GM20431 (cell line): ENCODE results near the gene SSNA1.

Experiments used
- in situ Hi-C: fragments of 300-500 bp; cut with MseI, MboI; formaldehyde crosslinking; loops from one replicate; pipeline ENCODE4 v1.15.0; 2020; ENCODE audit warnings: low sequenced_read_pairs; ENCODE audit not compliant: unreplicated experiment

Gene SSNA1

GRCh38 chr9:137166380-137167229 is 21.9 kb upstream of the SSNA1 start:
- in situ Hi-C loops, result no loop called here

GRCh38 chr9:137167277-137167746 is 21.2 kb upstream of the SSNA1 start:
- in situ Hi-C loops, result no loop called here

- in situ Hi-C loops, result no loop called here
Measured at GRCh38 chr9:137167747-137168572, 20.5 kb upstream of the SSNA1 start.

- in situ Hi-C loops, result no loop called here
Measured at GRCh38 chr9:137168573-137168903, 19.9 kb upstream of the SSNA1 start.

- in situ Hi-C loops, result no loop called here
Measured at GRCh38 chr9:137168904-137169856, 19.3 kb upstream of the SSNA1 start.

GRCh38 chr9:137169896-137170358 is 18.5 kb upstream of the SSNA1 start, which contains the start of gene LRRC26:
TSS of gene LRRC26 (minus strand) at chr9:137170051. CDS start at chr9:137169943, 108 bp downstream.
- in situ Hi-C loops, result no loop called here

- in situ Hi-C loops, result no loop called here
Measured at GRCh38 chr9:137170486-137171148, 17.9 kb upstream of the SSNA1 start.

- in situ Hi-C loops, result no loop called here
Measured at GRCh38 chr9:137171149-137171900, 17.2 kb upstream of the SSNA1 start.

- in situ Hi-C loops, result no loop called here
Measured at GRCh38 chr9:137172901-137173795, 15.3 kb upstream of the SSNA1 start.

GRCh38 chr9:137173796-137174664 is 14.4 kb upstream of the SSNA1 start:
- in situ Hi-C loops, result no loop called here

GRCh38 chr9:137174722-137175293 is 13.7 kb upstream of the SSNA1 start:
- in situ Hi-C loops, result no loop called here

- in situ Hi-C loops, result no loop called here
Measured at GRCh38 chr9:137175345-137175961, 13.0 kb upstream of the SSNA1 start.

GRCh38 chr9:137176302-137177182 is 11.9 kb upstream of the SSNA1 start:
- in situ Hi-C loops, result no loop called here

- in situ Hi-C loops, result no loop called here
Measured at GRCh38 chr9:137178201-137178938, 10.1 kb upstream of the SSNA1 start.
